ENCODE data around the gene SLC22A8. TPM values are rescaled to one million over a fixed set of nuclear protein-coding genes. Genes with fewer than 3 reads are reported as not detected.

Gene SLC22A8
- total and polyA plus RNA-seq, 2 of the 4 experiments (the other 2 are of a cell fraction): not detected

- 60% methylated on average over 1 of the region's 7 CpGs; no CpG with 5 or more reads in 1 of the 2 experiments for WGBS, 2 experiments (ENCODE audit: extremely low coverage in 2 of 2, insufficient read length in 1 of 2)
- no peak overlapping the region for H3K23ac ChIP-seq (ENCODE audit: low read depth, low read length)
- H4K91ac ChIP-seq (ENCODE audit: insufficient read depth, low read depth, low read length): no peak overlapping the region
- H3K18ac ChIP-seq (ENCODE audit: low read depth, low read length): no peak overlapping the region
- no peaks in the 10 kb centered on the region for H3K79me1 ChIP-seq (ENCODE audit: low read depth in 1 of 2, low read length in 2 of 2)
- H2AK5ac ChIP-seq (ENCODE audit: low read depth, low read length): no peak overlapping the region
- H2AFZ ChIP-seq (replicated peaks; ENCODE audit: low read length, poor library complexity): no peak overlapping the region
- H3K27me3 ChIP-seq (ENCODE audit: control insufficient read depth, insufficient read depth, low read length): peaks cover 6% of the 10 kb centered on the region; the same call in 1 of the 2 replicates
- H4K8ac ChIP-seq (ENCODE audit: low read depth in 2 of 2, low read length in 2 of 2): no peak overlapping the region
- no peaks in the 10 kb centered on the region for H3K9me3 ChIP-seq (ENCODE audit: control insufficient read depth, insufficient read depth, low read length)
- no peak overlapping the region for H2AK9ac ChIP-seq (replicated peaks; ENCODE audit: low read depth, low read length, poor library complexity)
- H3K14ac ChIP-seq (replicated peaks; ENCODE audit: low read depth, low read length): no peak overlapping the region
- H4K5ac ChIP-seq (ENCODE audit: low read depth, low read length): no peak overlapping the region
- H4K20me1 ChIP-seq (ENCODE audit: insufficient read depth, low read length): no peaks in the 10 kb centered on the region
- TF ChIP-seq RFX5 (IDR thresholded peaks at IDR 0.05; ENCODE audit: low read depth, low read length): no peak
- TF ChIP-seq, protein P1, sequence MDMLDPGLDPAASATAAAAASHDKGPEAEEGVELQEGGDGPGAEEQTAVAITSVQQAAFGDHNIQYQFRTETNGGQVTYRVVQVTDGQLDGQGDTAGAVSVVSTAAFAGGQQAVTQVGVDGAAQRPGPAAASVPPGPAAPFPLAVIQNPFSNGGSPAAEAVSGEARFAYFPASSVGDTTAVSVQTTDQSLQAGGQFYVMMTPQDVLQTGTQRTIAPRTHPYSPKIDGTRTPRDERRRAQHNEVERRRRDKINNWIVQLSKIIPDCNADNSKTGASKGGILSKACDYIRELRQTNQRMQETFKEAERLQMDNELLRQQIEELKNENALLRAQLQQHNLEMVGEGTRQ (IDR thresholded peaks at IDR 0.05; ENCODE audit: low read depth, low read length): no peak
- no peak for TF ChIP-seq MAZ (IDR thresholded peaks at IDR 0.05; ENCODE audit: borderline replicate concordance, low read depth, low read length)
- no peak for TF ChIP-seq ELK1 (IDR thresholded peaks at IDR 0.05; ENCODE audit: borderline replicate concordance, low read depth, low read length)
- TF ChIP-seq RCOR1 (IDR thresholded peaks at IDR 0.05; ENCODE audit: insufficient replicate concordance, low read length): no peak
- no peak for TF ChIP-seq SMC3 (IDR thresholded peaks at IDR 0.05; ENCODE audit: low read depth, low read length)
- TF ChIP-seq CEBPB (IDR thresholded peaks at IDR 0.05; ENCODE audit: low read depth, low read length): no peak
- TF ChIP-seq, protein P2, sequence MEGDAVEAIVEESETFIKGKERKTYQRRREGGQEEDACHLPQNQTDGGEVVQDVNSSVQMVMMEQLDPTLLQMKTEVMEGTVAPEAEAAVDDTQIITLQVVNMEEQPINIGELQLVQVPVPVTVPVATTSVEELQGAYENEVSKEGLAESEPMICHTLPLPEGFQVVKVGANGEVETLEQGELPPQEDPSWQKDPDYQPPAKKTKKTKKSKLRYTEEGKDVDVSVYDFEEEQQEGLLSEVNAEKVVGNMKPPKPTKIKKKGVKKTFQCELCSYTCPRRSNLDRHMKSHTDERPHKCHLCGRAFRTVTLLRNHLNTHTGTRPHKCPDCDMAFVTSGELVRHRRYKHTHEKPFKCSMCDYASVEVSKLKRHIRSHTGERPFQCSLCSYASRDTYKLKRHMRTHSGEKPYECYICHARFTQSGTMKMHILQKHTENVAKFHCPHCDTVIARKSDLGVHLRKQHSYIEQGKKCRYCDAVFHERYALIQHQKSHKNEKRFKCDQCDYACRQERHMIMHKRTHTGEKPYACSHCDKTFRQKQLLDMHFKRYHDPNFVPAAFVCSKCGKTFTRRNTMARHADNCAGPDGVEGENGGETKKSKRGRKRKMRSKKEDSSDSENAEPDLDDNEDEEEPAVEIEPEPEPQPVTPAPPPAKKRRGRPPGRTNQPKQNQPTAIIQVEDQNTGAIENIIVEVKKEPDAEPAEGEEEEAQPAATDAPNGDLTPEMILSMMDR (conservative IDR thresholded peaks at IDR 0.05; ENCODE audit: low read depth, low read length): no peak
- TF ChIP-seq BHLHE40 (IDR thresholded peaks at IDR 0.05; ENCODE audit: low read depth, low read length): no peak
- TF ChIP-seq CHD1 (IDR thresholded peaks at IDR 0.05; ENCODE audit: low read depth, low read length): no peak
- no peak for TF ChIP-seq FOS (IDR thresholded peaks at IDR 0.05; ENCODE audit: low read depth, low read length)
- no peak for TF ChIP-seq MAFK (IDR thresholded peaks at IDR 0.05; ENCODE audit: low read depth, low read length)
- TF ChIP-seq MXI1 (IDR thresholded peaks at IDR 0.05; ENCODE audit: borderline replicate concordance, low read depth, low read length): no peak
- no peak for TF ChIP-seq NFE2L2 (IDR thresholded peaks at IDR 0.05; ENCODE audit: low read depth, low read length)
- TF ChIP-seq RAD21 (IDR thresholded peaks at IDR 0.05; ENCODE audit: low read length): no peak
- TF ChIP-seq POLR2A (IDR thresholded peaks at IDR 0.05; ENCODE audit: low read depth, low read length): no peak
- CTCF ChIA-PET: no interaction called here
- in situ Hi-C loops (cut with MboI; ENCODE audit: low sequenced_read_pairs): no loop called here
- no peaks in the 10 kb centered on the region for H3K4me1 ChIP-seq (ENCODE audit: control insufficient read depth, insufficient read depth, low read length)
- H3K9me1 ChIP-seq (ENCODE audit: insufficient read depth, low read length): no peaks in the 10 kb centered on the region; the same call in 1 of the 2 replicates
- intact Hi-C loops (cut with micrococcal nuclease): no loop called here
- no peak overlapping the region for H3K56ac ChIP-seq (ENCODE audit: extremely low read depth, insufficient read depth, low read length)
- dilution Hi-C loops (cut with HindIII; ENCODE audit: low sequenced_read_pairs, unreplicated experiment): no loop called here
- H3K27ac ChIP-seq (ENCODE audit: insufficient read depth, low read length): no peak overlapping the region
- H2BK120ac ChIP-seq (ENCODE audit: low read depth, low read length): no peak overlapping the region
- no peak overlapping the region for H3K9ac ChIP-seq (ENCODE audit: low read depth, low read length)
- no peak overlapping the region for H2BK20ac ChIP-seq (ENCODE audit: low read depth, low read length)
- no peak overlapping the region for H3K4ac ChIP-seq (ENCODE audit: low read depth, low read length)
- DNase-seq (no peak), ATAC-seq (ENCODE audit: low read depth) (no peak)
- POLR2A ChIA-PET (ENCODE audit: unreplicated experiment): no interaction called here
- H3K4me3 ChIP-seq (ENCODE audit: insufficient read depth, low read depth, low read length): no peak overlapping the region
- BruUV-seq (replicated peaks): no TSS peak
- no peaks in the 10 kb centered on the region for H3K36me3 ChIP-seq (ENCODE audit: control insufficient read depth, insufficient read depth, low read length)
- H2BK15ac ChIP-seq (ENCODE audit: low read depth, low read length): no peak overlapping the region
- no peak overlapping the region for H3K4me2 ChIP-seq (ENCODE audit: low read depth, low read length)
- H2BK5ac ChIP-seq (ENCODE audit: low read depth, low read length, poor library complexity, severe bottlenecking): no peak overlapping the region
Observed at GRCh38 chr11:62999649-63000048, 16.0 kb downstream of the SLC22A8 start.

All from IMR-90 (cell line).